ENCODE results near the gene ZNF618. TPM values are rescaled to one million over a fixed set of nuclear protein-coding genes. Genes with fewer than 3 reads are reported as not detected.

The ZNF618 gene
- total RNA-seq, 2 donors from 2014 or later = 11.9 to 17.1 TPM

GRCh38 chr9:113920872-113921271 lies 44.8 kb downstream of the ZNF618 start:
- no peak for TF ChIP-seq POLR2A (IDR thresholded peaks at IDR 0.05)
- TF ChIP-seq CTCF (IDR thresholded peaks at IDR 0.05) = no peak
- DNase-seq (no peak), ATAC-seq (no peak)
- no peak overlapping the region for H3K4me3 ChIP-seq
- peaks cover 0 to 3% (median 0%) of the 10 kb centered on the region in 3 donors for H3K9me3 ChIP-seq
- H3K36me3 ChIP-seq (replicated peaks in 1 of 2; ENCODE audit: insufficient read depth in 1 of 2, low read depth in 2 of 2) = no peaks in the 10 kb centered on the region
- H3K27me3 ChIP-seq = no peaks in the 10 kb centered on the region
- intact Hi-C loops (cut with DNase I) = no loop called here
- no peaks in the 10 kb centered on the region for H3K4me1 ChIP-seq
- 88 to 100% methylated on average over 3 of the region's 3 CpGs for WGBS, 2 donors
- H3K27ac ChIP-seq = no peak overlapping the region

GRCh38 chr9:113921396-113921925 lies 45.4 kb downstream of the ZNF618 start:
- intact Hi-C loops (cut with DNase I) = no loop called here
- Histone ChIP-seq H3K27me3 (no peaks in the 10 kb centered on the region), H3K4me1 (no peaks in the 10 kb centered on the region), H3K9me3 (peaks cover 0 to 3% (median 0%) of the 10 kb centered on the region in 3 donors), H3K4me3 (no peak overlapping the region), H3K27ac (no peak overlapping the region), H3K36me3 (replicated peaks in 1 of 2; ENCODE audit: insufficient read depth in 1 of 2, low read depth in 2 of 2) (no peaks in the 10 kb centered on the region)
- ATAC-seq (no peak), DNase-seq (no peak)
- WGBS, 2 donors = 91 to 95% methylated on average over 3 of the region's 3 CpGs
- no peak for TF ChIP-seq POLR2A (IDR thresholded peaks at IDR 0.05)
- no peak for TF ChIP-seq CTCF (IDR thresholded peaks at IDR 0.05)

DNA sequence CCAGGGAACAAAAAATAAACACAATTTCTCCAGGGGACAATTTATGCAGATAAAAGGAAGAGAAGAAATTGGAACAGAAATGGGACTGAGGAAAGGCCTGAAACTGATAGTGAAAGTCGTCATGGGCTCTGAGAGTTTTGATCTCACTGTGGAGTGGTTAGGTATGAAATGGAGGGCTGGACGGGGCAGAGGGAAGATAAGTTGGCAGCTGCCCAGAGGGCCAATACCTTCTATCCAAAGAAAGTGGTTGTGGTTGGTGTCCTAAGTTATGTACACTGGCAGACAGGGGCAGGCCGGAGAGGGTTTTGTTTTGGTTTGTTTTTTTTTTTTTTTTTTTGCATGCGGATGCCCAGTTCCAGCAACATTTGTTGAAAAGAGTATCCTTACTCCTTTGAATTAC lies 46.1 kb downstream of the ZNF618 start:
- Histone ChIP-seq H3K27ac (no peak overlapping the region), H3K27me3 (no peaks in the 10 kb centered on the region), H3K9me3 (peaks cover 0 to 3% (median 0%) of the 10 kb centered on the region in 3 donors), H3K36me3 (replicated peaks in 1 of 2; ENCODE audit: insufficient read depth in 1 of 2, low read depth in 2 of 2) (no peaks in the 10 kb centered on the region), H3K4me3 (no peak overlapping the region), H3K4me1 (no peaks in the 10 kb centered on the region)
- WGBS, 2 donors = 83 to 86% methylated on average over 4 of the region's 4 CpGs
- ATAC-seq (no peak), DNase-seq (no peak)
- TF ChIP-seq CTCF (IDR thresholded peaks at IDR 0.05) = no peak
- no peak for TF ChIP-seq POLR2A (IDR thresholded peaks at IDR 0.05)
- intact Hi-C loops (cut with DNase I) = no loop called here

- no peak for DNase-seq
- Histone ChIP-seq H3K4me1 (peaks cover 18% of the 10 kb centered on the region), H3K27me3 (no peaks in the 10 kb centered on the region), H3K9me3 (peaks cover 0 to 9% (median 3%) of the 10 kb centered on the region in 3 donors), H3K27ac (no peak overlapping the region), H3K4me3 (no peak overlapping the region), H3K36me3 (replicated peaks in 1 of 2; ENCODE audit: insufficient read depth in 1 of 2, low read depth in 2 of 2) (no peaks in the 10 kb centered on the region)
- intact Hi-C loops (cut with DNase I) = no loop called here
- no peak for ATAC-seq
- TF ChIP-seq CTCF (IDR thresholded peaks at IDR 0.05) (no peak), POLR2A (IDR thresholded peaks at IDR 0.05) (no peak)
- 95 to 96% methylated on average over 1 of the region's 1 CpG for WGBS, 2 donors
Measured at GRCh38 chr9:113926211-113926610, 50.1 kb downstream of the ZNF618 start.

DNA sequence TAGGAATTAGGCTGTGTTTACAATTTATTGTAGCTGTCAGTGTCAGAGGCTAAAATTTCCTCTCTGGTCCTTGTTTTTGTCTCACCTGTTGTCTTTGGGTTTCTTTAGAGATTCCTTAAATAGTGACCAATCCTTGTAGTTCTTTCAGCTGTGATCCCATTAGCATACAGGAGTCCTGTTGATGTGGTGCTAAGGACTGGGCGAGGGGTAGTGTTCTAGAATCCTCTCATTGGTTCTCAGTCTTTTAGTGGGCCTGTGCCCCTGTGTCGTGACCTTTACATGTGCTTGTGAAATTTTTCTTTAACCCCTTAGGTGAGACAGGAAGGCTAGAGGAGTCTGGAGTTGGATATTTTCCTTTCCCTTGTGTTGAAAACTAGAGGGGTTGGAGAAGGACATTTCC lies 51.2 kb downstream of the ZNF618 start:
- 47 to 49% methylated on average over 2 of the region's 2 CpGs for WGBS, 2 donors
- H3K27ac ChIP-seq = no peak overlapping the region

More for the DNA sequence above, 51.2 kb downstream of the ZNF618 start:
- H3K27me3 ChIP-seq = no peaks in the 10 kb centered on the region
- no peak for DNase-seq
- no peak for ATAC-seq
- TF ChIP-seq CTCF (IDR thresholded peaks at IDR 0.05) = no peak
- no peak for TF ChIP-seq POLR2A (IDR thresholded peaks at IDR 0.05)
- H3K9me3 ChIP-seq = peaks cover 0 to 9% (median 3%) of the 10 kb centered on the region in 3 donors
- H3K4me3 ChIP-seq = no peak overlapping the region
- no peaks in the 10 kb centered on the region for H3K36me3 ChIP-seq (replicated peaks in 1 of 2; ENCODE audit: insufficient read depth in 1 of 2, low read depth in 2 of 2)
- peaks cover 18% of the 10 kb centered on the region for H3K4me1 ChIP-seq
- intact Hi-C loops (cut with DNase I) = no loop called here
